Activated CD8-positive, alpha-beta memory T cell treated with anti-CD3 and anti-CD28 coated beads for 1 hour (primary cell): Measurements from ENCODE around the gene PPT2.
"Not testable (repeated sequence)": the region's sequence is repeated elsewhere in the genome, so short reads cannot be mapped to it uniquely, and the experiment has no call there.

Source experiments
- DNase-seq, 2 donors: peaks; one replicate each; pipeline ENCODE4 v3.0.0-alpha.2; 2020; ENCODE audit warnings: low read depth in 1 of 2; ENCODE audit errors: extremely low read depth in 1 of 2

The PPT2 gene

DNA sequence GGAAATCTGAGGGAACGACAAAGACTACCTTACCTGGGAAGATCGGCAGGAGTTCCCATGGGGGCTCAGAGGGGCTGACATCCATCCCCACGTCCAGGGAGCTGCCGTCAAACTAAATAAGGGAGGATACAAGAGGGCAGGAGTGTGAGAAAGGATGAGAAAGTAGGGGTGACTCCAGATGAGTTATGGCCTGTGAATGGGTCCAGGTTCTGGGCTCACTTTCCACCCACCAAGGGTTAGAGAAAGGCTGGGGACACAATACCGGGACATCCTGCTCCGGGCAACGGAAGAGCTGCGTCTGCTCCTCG is 26.6 kb upstream of the PPT2 start:
- DNase-seq = no peak

DNA sequence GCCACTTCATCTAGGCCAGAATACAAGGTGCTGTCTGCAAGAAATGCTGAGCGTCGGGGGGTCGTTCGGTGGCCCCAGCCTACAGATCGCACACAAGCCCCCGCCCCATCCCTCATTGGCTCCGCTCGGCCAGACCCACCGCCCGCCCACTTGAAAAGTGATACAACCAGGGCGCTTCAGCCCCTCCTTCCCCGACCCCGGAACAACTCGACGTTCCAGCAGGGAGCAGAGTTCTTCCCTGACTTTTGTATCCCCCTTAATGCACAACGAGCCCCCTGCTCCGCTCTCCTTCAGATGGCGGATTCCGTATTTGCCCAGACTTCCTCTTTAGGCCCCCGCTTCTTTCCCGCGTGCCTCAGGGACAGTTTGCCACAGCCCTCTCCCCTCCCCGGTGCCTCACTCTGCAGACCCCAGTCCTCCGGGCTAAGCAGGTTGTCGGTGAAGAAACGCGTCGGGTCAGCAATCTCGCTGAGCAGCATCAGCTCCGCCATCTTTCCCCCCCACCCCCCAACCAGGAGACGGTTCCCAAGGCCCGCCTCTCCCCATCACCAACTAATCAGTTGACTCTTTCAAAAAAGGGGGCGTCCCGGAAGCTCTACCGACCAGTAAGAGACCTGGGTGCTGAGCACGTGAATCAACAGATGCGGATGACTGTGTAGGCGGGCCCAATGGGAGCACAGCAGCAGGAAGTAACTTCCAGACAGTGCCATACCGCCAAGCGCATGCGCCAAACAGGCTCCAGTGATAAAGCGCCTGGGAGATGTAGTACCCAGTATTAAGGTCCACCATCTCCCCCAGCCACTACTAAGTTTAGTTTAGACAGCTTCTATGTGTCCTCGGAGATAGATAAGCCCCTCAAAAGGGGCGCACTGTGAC is 26.0 kb upstream of the PPT2 start, which contains the start of gene ATF6B:
Gene ATF6B (minus strand): TSS at position 530 of the 876 bp plus-strand sequence. CDS start 39 bp downstream, at position 491.
- DNase-seq = peak; percentile 88 to 94

DNA sequence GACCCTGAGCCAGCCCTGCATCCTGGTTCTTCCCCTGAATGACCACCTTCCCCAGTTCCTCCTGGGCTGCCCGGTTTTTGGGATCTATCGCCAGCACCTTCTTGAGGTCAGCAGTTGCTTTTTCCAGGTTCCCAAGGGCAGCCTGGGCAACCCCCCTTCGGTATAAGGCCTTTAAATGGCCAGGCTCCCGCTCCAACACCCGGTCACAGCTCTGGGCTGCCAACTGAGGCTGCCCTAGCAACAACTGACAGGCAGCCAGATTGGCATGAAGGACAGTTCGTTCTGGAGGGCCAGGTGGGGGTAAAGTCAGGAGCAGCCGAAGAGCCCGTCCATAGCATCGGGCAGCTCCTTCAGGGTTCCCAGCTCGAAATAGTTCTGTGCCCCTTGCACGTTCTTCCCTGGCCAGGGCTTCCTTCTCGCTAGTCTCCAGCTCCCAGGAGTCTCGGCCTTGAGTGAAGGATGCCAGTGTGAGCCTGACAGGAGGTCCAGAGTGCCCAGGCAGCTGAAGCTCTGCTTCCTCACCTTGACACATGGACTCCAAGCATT is 25.1 kb upstream of the PPT2 start:
- no peak for DNase-seq

DNA sequence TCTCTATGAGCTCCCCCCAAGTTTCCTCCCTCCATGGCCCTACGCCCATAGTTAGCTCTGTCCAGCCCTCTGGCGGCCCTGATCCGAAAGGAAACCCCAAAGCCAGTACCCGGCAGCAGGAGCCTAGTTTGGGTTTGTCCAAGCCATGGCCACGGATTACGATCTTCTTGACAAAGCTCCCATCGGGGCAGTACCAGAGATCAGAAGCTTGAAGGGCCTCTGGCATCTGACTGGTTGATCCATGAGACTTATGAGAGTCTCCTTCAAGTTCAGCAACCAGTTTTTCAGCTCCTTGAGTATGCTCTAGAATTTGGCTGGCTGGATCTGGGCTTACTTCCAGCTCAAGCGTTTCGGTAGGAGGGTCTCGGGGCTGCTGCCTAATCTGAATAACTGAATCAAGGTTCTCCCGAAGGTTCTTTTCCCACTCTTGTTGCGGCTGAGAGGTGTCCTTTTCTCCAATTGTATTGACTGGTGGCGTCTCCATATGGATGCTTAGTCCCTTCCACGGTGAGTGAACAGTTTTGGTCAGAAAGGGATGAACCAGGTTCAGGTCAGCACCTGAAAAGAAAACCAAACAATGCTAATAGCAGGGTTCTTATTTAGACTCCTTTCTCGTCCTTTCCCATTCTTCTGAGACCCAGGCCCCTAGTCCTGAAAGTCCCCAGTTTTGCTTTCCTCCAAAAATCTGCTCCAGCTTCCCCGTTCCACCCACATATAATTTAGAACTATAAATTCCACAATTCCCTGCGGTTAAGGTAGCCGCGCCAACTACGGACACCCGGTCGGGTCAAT is 24.4 kb upstream of the PPT2 start:
- DNase-seq = no peak

DNA sequence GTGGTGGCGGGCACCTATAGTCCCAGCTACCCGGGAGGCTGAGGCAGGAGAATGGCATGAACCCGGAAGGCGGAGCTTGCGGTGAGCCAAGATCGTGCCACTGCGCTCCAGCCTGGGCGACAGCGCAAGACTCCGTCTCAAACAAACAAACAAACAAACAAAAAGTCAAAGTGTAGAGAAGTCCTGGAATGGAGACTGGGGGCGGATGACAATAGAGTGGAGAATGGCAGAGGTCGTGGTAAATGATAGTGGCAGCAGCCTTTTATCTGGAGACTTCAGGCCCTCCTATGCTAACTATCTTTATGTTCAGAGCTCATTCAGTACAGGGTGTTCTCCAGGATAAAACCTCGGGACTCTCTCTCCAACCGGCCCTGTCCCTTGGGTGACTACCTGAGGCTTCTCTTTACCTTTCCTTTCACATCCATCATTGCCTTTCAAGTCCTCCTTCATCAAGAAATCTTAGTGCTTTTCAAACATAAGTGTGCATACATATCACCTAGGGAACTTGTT is 22.4 kb upstream of the PPT2 start:
- DNase-seq = no peak

DNA sequence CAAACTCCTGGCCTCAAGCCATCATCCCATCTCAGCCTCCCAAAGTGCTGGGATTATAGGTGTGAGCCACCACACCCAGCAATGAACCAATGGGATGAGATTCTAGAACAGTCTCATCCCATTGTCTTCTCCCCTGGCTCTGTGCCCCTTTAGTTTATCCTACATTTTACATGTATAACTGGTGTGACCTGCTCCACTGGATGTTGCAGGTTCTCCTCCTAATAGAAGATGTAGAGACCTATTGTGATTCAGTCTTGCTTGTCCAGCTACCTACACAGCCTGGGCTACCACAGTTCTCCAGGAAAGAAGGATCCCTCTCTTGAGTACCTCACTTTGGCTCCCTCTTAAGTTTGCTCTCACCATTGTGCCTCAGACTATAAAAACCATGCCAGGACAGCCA is 21.8 kb upstream of the PPT2 start:
- no peak for DNase-seq

DNA sequence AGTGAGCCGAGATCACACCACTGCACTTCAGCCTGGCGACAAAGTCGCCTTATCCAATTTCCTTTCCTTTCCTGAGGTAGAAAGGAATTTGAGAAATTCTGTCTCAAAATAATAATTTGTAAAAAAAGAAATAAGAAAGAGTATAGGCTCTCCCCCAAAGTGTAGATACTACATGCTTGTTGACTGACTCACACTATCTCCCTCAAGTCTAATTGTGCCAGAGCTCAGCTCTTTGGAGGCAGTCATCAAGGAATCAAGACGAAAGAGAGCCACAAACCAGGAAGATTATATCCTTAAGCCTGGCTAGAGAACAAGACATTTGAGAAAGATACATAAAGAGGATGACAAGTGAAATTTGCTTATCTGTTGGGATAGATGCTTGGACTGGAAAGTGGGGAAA is 20.2 kb upstream of the PPT2 start:
- no peak for DNase-seq

DNA sequence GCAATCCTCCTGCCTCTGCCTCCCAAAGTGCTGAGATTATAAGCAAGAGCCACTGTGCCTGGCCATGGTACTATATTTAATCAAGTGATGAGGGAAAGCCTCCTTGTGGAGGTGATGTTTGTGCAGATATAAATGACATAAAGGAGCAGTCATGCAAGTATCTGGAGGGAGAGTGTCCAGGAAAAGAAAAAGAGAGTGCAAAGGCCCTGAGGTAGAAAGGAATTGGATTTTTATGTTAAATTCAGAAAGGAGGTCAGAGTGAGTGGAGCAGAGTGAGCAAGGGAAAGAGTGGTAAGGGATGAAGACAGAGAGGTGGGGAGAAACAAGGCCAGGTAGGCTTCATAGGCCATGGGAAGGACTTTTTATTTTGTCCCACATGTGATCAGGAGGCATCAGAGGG is 16.5 kb upstream of the PPT2 start:
- no peak for DNase-seq

DNA sequence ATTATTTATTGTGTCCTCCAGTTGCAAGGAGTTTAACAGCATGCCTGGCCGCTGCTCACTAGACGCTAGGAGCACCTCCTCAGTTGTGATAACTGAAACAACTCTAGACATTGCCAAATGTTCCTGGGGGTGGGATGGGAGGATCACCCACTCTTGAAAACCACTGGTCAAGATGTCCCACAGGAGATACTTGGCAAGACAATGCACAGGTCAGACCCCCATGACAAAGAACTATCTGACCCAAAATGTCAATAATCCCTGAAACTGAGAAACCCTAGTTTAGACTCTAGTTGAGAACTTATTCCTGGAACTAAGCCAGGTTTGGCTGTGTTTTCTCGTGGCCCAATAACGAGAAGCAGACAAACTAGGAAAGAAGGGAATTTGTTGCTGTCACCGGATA is 14.4 kb upstream of the PPT2 start:
- DNase-seq = no peak

DNA sequence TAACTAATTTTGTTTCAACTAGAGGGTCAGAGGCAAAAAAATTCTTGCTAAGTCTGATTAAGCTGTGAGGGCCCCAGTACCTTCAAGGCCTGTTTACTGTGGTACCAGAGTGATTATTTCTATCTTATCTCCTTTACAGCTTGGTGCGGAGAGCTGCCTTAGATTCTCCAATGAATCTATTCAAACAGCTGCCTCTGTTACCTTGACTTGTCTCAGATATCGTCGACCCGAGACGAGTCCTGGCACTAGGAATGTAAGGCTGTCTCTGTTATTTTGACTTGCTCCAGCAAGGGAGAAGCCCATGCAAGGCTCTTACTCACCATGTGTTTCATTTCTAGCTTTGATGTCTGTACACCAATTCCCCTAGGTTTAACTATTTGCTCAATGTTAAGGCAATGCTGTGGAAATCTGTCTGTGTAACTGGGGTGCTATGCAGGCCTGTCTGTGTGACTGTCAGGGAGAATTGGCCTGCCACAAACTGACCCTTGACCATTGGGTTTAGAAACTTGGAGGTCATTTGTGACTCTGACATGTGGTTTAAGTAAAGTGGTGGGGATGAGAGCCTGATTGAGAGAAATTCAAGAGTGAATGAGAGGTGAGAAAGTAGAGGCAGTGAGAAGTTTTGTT is 13.4 kb upstream of the PPT2 start:
- DNase-seq = no peak

DNA sequence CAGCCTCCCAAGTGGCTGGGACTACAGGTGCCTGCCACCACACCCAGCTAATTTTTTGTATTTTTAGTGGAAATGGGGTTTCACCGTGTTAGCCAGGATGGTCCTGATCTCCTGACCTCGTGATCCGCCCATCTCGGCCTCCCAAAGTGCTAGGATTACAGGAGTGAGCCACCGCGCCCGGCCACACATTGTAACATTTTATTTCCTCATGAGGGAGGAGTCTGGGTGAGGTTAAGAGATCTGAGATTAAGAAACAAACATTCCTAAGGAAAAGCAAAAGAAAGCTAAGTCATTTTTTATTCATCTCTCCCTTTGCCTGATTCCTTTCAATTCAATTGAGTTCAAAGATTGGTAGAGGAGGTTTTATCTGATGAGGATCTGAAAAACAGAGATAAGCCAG is 9.7 kb upstream of the PPT2 start:
- not testable (repeated sequence) for DNase-seq

DNA sequence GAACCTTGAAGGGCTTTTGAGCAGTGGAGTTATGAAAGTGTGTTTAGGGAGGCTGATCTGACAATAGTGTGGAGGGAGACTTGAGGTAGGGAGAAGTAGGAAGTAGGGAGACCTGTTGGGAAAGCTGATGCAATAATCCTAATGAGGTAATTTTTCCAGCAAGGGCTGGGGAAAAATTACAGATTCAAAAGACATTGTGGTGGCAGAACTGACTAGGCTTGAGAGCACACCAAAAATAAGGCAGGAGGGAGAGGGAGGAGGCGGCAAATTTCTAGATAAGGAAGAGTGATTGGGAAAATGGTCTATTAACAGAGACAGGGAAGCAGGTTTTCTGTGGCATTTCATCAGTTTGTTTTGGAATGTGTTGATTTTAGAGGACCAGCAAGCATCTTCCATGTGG is 7.7 kb upstream of the PPT2 start:
- DNase-seq = no peak

DNA sequence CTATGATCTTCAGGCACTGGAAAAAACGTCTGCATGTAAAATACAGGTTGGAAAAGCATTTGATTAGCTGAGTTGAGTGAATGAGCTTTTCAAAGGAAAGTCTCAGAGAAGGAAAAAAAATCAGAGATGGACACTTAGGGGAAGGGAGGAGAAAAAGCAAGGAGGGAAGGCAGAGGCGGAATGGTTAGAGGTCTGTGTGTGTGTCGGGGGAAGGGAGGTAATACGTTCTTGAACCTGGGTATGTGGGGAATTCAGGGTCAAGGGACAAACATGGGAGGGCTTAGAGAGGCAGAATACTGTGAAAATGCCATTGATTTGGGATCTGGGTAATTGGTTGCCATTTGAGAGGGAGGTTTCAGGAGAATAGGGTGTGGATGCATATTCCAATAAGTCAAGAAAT is 7.3 kb upstream of the PPT2 start:
- DNase-seq = no peak

DNA sequence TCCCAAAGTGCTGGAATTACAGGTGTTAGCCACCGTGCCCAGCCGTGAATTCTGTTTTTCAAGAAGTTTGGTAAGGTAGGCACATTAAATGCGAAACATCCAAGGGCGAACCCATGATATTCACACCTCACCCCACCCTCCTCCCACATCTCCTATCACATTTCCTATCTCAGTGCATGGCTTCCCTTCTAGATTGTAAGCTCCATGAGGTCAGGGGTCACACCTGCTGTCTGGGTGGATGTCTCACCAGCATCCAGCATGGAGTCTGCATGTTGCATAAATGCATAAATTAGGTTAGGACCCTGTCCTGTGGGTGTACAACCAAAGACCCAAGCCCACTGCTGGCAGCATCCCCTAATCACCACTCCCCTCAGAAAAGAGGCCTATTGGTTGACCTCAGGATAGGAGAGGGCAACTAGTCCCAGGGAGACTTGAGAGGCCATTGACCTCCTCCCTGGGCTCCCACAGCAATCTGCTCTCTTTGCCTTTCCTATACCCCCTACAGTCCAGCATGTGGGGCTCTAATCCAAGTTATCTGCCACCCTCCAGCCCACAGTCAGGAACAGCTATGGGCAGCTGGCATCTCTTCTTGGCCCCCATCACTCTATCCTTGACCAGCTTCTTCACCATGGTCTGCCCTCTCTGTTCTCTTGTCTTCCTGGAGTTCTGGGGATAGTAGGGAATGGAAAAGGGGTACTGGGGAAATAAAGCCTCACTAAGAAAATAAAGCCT is 6.4 kb upstream of the PPT2 start:
- no peak for DNase-seq

DNA sequence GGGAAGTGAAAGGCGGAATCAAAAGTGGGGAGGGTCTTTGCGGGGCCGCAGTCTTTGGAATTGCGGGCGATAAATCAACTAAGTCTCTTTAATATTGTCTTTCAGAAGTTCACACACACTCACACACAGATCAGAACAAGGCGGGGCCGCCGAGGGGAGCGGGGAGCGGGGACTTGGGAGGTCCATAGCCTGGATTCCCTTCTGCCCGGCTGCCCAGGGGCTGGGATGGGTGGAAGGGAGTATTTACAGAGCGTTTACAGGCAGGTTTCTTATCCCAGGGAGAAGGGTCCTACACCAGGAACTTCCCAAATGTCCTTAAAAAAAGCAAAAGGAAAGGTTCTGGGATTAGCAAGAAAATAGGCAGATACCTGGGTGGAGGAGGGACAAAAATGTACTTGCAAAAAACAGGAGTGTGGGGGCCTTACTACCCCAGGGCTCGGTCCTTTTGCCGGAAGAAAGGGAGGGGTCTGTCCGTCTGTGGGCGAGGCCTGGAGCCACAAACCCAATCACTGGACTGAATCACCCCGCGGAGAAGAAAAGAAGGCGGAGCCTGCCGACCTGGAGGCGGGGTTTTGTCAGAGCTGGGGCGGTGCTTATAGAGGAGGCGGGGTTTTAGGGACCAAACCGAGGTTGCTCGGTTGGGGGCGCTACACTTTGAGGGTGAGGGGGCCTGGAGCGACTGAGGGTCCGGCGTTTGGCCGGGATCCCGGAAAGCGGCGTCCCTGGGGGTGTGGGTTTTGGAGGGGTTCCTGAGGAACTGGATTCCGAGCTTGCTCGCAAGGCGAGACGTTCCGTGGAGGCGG is 5.5 kb upstream of the PPT2 start:
- peak; percentile 25 to 45 for DNase-seq

DNA sequence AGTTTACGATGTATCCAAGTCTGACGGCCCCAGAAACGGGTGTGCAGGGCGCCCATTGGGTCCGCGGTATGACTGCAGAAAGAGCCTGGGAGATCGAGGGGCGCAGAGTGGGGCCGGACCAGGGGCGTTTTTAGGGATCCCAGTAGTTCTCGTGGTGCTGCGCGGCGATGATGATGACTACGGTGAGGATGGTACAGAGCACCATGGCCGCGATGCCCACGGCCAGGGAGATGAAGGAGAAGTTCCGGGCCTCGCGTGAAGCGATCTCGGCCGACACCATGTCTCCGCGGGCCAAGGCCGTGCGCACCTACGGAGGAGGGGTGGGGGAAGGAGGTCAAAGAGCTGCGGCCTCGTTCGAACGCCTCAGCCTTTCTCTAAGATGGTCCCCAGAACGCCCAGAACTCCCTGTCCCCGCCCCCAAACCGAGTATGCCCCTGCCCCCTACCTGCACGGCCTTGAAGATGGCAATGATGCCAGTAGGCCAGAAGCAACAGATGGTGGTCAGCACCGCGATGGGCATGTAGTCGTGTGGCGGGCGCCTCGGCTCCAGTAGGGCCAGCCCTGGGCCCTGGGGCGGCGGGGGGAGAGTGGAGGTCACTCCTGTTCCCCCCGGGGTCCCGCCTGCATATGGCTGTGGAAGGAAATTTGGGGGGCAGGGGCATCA is 4.7 kb upstream of the PPT2 start:
- no peak for DNase-seq

DNA sequence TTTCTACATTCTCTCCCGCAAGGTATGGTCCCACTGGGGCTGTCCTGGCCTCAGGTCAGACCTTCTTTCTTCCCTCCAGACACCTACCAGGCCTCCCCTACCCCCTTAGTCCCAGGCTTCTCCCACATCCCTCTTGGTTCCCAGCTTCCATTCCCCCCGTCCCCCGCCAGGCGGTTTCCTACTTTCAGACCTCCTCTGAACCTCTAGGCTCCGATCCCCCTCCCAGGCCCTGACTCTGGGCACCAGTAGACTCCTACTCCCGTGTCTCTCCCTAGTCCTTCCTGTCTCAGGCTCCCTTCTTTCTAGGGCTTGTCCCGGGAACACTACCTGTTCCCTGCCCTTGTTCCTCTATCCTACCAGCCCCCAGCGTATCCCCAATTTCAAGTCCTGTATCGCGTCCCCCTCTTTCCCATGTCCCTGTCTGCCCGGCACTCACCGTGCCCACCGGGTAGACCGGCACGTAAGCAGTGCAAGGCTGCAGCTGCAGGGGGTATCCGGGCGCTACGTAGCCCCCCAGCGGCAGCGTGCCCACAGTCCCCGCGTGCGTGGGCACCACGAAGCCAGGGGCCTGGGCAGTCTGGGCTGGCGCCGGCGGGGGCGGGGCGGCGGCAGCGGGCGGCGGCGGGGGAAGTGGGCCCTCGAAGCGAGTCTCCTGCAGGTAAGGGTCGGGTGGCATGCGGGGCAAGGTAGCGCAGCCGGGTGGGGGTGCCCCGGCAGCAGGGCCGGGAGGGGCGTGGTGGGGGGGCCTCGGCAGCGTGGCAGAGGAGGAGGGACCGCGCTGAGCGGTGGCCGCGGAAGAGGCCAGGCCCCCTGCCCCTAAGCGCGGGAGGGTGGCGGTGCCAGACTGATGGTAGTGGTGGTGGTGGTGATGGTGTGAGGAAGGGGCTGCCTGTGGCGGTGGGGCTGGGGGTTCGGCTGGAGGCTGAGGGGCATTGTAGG is 3.7 kb upstream of the PPT2 start:
- DNase-seq = no peak

DNA sequence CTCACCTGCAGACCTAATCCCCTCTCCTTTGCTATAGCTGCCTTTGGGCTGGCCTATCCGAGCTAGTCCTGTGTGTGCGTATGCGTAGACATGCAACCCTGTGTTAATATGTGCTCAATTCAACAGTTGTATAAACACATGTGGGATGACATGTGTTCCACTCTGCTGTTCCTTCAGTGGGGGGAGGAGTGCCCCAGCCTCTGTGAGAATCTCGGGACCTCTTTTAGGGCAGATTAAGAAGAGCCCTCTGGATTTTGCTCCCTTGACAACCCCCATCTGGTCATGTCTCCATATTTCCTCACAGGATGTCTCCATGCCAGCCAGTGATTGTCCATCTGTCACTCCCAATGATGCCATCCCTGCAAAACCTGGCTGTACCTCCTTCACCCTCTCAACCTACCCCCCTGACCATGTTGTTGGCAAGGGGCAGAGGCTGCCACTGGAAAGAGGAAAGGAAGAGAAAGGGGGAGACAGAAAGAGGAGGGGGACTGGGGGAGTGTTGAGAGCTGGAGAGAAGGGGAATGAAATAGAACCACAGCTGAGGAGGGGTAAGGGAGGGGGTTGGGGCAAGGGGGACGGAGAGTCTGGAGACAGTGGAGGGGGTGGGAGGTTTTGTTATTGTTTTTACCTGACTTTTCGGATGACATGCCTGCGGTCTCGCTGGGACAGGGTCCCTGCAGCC is 2.6 kb upstream of the PPT2 start:
- DNase-seq = no peak
